Stimulated activated CD4-positive, alpha-beta T cell treated with anti-CD3 and anti-CD28 coated beads, Interleukin-12 subunit alpha, Interleukin-12 subunit beta, amount 100 ng/mL, for 24 hours (primary cell): ENCODE results near the gene UBL4A.

Source experiments
- DNase-seq, 2 experiments: peaks; one replicate each; pipeline ENCODE4 v3.0.0-alpha.2; 2020; ENCODE audit warnings: low read depth in 2 of 2

The UBL4A gene

GRCh38 chrX:154482786-154483185, 3.6 kb downstream of the UBL4A start:
- no peak for DNase-seq

DNA sequence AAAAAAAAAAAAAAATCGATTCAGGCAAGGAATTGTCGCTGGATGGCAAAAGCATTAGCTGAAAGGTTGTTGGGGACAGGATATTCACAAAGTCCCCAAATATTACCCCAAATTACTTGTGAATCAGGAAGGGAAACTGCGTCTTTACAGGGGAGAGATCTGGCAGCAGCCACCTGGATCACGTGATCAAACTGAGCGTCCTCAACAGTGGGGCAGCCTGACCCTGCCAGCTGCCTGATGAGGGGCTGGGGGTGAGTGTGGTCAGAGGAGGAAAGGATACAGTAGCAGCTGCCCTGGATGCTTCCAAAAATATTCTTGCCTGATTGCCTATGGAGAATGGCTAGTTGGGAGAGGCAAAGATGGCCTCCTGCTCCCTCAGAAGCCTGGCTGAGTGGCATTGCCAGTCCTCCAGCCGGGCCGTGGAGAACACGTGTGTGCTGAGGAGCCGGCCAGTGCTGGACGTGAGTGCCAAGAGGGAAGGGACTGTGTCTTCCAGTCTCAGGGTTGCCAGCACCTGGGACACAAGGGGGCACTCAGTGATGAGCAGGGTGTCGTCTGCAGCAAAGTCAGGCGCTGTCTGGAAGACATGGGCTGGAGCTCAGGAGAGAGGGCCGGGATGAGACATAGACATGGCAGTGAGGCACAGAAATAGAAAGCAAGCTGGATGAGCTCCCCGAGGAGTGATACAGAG, 4.4 kb downstream of the UBL4A start:
- no peak for DNase-seq

DNA sequence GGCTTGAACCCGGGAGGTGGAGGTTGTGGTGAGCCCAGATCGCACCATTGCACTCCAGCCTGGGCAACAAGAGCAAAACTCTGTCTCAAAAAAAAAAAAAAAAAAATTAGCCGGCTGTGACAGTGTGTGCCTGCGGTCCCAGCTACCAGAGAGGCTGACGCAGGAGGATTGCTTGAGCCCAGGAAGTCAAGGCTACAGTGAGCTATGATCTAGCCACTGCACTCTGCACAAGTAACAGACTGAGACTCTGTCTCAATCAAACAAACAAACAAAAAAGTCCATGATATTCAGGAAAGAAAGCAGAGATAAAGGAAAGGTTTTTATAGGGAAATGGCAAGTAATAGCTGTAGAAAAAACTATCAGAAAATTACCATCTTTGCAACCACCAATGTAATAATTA, 5.2 kb downstream of the UBL4A start:
- no peak for DNase-seq

- DNase-seq = peak; percentile 83 to 91
Measured at GRCh38 chrX:154478728-154479622, 7.4 kb downstream of the UBL4A start, which contains the start of gene LAGE3. LAGE3 (minus strand) TSS chrX:154479281; CDS start chrX:154478915, 366 bp downstream.

DNA sequence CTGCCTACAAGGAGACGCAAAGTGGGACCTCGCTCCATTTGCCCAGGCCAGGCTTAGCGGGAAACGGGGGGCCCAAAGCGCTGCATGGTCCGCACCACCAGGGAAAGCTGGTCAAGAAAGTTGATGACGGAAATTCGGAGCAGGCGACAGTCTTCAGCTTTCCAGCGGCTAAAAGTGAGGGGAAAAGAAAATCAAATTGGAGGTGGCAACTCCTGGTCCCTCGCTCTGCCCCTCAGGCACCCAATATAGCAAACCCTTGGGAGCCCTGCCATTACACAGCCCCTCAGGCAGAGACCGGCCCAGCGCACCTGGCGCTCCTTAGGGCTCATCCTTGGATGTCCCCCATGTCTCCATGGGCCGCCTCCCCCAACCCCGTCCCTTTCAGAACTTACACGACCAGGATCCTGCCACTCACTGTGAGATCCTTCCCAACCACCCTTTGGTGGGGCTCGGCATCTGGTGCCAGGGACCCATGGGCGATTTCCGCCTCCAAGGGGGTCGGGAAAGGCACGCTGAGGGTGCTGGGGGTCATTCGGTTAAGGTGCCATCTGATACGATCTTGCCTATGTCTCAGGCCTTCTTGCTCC, 8.4 kb downstream of the UBL4A start:
- no peak for DNase-seq

DNA sequence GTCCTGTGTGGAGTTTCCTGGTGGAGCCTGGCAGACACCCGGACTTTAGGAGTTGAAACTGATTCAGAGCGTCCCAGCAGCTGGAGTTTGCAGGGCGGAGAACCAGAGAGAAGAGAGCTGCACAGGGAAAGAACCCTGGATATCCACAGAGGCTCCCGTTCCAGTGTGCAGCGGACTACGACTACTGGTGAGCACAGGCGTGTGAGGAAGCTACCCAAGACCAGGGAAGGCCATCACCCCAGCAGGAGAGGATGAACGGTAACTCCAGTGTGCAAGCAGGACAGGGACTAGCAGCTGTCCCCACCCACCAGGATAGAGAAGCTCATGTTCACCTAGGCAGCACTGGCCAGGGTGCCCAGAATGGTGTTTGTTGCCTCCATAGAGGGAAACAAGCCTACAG, 9.6 kb downstream of the UBL4A start:
- no peak for DNase-seq

- DNase-seq = no peak
Measured at GRCh38 chrX:154473683-154474082, 12.7 kb downstream of the UBL4A start.

DNA sequence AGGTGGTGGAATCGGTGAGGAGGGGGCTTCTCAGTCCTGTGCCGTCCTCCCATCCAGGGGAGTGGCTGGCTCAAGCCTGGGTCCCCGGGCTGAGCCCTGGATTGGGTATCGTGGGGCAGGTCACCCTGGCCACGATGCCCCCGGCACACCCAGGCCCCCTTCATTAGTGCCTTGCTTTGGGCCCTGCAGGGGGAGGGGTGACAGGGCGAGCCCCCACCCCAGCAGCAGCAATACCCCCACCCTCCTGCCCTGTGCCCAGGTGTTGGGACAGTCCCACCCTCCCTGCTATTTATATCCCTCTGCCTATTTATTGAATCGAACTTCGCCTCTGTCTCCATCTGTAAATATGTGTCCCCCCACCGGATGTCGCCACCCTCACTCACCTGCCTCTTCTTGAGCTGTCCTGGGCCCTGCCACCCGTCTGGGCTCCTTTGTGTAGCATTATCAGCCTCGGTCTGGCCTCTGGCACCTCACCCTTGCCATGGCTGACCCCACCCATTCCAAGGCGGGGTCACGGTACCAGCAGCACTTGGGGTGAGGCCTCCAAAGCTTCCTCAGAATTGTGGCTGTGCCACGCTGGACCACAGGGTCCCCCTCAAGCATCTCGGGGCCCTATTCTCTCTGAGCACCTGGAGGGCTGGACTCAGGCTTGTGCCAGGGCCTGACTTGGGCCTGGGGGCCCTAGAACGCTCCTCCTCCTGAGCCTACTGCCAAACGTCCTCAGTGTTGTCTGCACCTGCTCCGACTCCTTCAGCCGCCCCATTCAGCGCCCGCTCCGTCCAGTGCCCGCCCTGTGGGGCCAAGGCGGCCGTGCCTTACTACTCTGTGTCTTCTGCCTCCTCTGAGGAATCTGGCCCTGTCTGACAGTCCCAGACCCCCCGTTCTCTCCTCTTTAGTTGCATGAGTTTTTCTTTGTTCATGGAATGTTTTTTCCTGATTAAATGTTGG, 13.5 kb downstream of the UBL4A start:
- no peak for DNase-seq

- DNase-seq = no peak
Measured at GRCh38 chrX:154471839-154472684, 14.4 kb downstream of the UBL4A start.

DNA sequence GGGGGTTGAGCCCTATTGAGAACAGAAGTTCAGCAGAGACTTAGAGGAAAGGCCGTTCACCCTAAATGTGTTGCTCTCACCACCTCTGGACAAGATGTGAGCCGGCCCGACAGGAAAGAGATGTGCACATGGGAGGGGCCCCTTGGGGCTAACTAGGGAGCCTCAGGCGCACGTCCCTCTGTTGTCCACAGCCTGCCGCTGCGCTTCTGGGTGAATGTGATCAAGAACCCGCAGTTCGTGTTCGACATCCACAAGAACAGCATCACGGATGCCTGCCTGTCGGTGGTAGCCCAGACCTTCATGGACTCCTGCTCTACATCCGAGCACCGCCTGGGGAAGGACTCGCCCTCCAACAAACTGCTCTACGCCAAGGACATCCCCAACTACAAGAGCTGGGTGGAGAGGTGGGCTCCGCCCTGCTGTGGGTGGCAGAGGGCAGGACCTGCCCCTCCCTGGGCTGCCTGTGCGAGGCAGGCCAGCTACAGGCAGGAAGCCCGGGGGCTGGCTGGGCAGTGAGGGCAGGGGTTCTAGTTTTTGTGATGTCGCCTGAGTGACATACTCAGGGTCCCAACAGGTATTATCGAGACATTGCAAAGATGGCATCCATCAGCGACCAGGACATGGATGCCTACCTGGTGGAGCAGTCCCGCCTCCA, 15.4 kb downstream of the UBL4A start:
- no peak for DNase-seq

- no peak for DNase-seq
Measured at GRCh38 chrX:154470434-154470833, 16.0 kb downstream of the UBL4A start.

DNA sequence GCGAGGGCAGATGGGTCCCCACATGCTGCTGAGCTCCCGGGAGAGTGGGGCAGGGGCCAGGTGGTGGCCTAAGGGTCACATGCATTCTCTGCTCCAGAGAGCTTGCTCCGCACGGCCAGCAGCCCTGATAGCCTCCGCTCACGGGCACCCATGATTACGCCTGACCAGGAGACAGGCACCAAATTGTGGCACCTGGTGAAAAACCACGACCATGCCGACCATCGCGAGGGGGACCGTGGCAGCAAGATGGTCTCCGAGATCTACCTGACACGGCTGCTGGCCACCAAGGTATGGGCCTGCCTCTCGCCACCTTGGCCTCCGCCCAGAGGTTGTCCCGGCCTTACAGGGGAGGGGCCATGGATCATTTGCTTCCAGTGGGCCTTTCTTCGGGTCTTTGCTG, 16.5 kb downstream of the UBL4A start:
- DNase-seq = no peak

GRCh38 chrX:154469114-154469513, 17.3 kb downstream of the UBL4A start:
- no peak for DNase-seq

- DNase-seq = no peak
Measured at GRCh38 chrX:154468217-154468616, 18.2 kb downstream of the UBL4A start.

- DNase-seq = no peak
Measured at GRCh38 chrX:154467556-154467955, 18.9 kb downstream of the UBL4A start.

DNA sequence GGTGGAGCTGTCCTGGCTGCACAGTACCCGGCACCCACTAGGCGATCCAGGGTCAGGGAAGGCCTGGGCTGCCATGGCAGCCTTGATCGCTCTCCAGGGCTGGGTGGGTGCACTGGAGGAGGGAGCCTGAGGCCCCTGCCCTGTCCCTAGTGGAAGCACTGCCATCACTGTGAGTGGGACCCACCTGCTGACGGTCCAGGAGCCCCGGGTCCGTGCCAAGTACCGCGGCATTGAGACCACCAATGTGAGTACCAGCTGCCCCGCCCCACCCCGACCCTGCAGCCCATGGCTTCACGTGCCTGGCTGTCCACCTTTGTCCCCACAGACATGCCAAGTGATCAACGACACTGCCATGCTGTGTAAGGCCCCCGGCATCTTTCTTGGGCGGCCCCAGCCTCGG, 19.5 kb downstream of the UBL4A start:
- no peak for DNase-seq

DNA sequence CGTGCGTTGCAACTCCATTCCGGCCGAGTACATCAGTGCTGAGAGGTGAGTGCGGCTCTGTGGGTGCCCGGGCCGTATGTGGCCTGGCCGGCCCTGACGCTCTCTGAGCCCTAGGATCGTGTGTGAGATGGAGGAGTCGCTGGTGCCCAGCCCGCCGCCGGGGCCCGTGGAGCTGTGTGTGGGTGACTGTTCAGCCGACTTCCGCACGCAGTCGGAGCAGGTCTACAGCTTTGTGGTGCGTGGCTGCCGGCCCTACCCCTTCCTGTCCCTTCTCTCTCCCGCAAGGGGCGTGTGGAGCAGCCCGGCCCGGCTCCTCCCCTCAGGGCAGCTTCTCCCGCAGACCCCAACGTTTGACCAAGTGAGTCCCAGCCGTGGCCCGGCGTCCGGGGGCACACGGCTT, 20.4 kb downstream of the UBL4A start:
- no peak for DNase-seq

- no peak for DNase-seq
Measured at GRCh38 chrX:154465601-154466000, 20.8 kb downstream of the UBL4A start.

- DNase-seq = no peak
Measured at GRCh38 chrX:154464806-154465365, 21.5 kb downstream of the UBL4A start.
